HEK293 (cell line): ENCODE data around the gene ELANE.
A peak's percentile ranks its signal among the peaks of the same experiment; 100 is the strongest.

Experiments used
- CTCF ChIA-PET: fragments of 350-600 bp; formaldehyde crosslinking; extraction: SDS; loops from one replicate; lab custom pipeline; 2021; ENCODE audit warnings: antibody characterized with exemption; lab: Yijun Ruan, JAX
- POLR2A ChIA-PET: fragments of 300-600 bp; formaldehyde crosslinking; extraction: SDS; loops from one replicate; lab custom pipeline; 2020; ENCODE audit warnings: antibody characterized with exemption, inconsistent platforms; lab: Yijun Ruan, JAX
- H3K27ac ChIP-seq: fragments of 200-500 bp; sonication (Bioruptor generic); 2 replicates; pipeline ENCODE4 v1.5.1; 2014; ENCODE audit warnings: low read depth, low read length, control low read depth, inconsistent platforms; ENCODE audit errors: extremely low read depth
- H3K36me3 ChIP-seq, 2 experiments: fragments of 200-500 bp in 1 of 2; sonication (Bioruptor generic) in 1 of 2; 1 replicate in 1 of 2; 2 replicates in 1 of 2; pipeline ENCODE4 v1.5.1; 2014 to 2017; ENCODE audit warnings: inconsistent platforms in 2 of 2, low read length in 2 of 2; ENCODE audit not compliant: control insufficient read depth in 2 of 2, insufficient read depth in 1 of 2
- H3K4me1 ChIP-seq: fragments of 200-500 bp; sonication (Bioruptor generic); 2 replicates; pipeline ENCODE4 v1.5.1; 2014; ENCODE audit warnings: mild to moderate bottlenecking, low read length, inconsistent platforms; ENCODE audit not compliant: control insufficient read depth, insufficient read depth
- H3K4me3 ChIP-seq: 2 replicates; pipeline ENCODE4 v1.5.1; 2011; ENCODE audit warnings: low read depth, mild to moderate bottlenecking, control low read depth, low read length, moderate library complexity
- H3K9me3 ChIP-seq: fragments of 200-500 bp; sonication (Bioruptor generic); 2 replicates; pipeline ENCODE4 v1.5.1; 2014; ENCODE audit warnings: low read depth, low read length, inconsistent platforms; ENCODE audit not compliant: control insufficient read depth, insufficient read depth
- INSM2 ChIP-seq: fragments of 450-650 bp; formaldehyde crosslinking; IDR thresholded peaks from 2 replicates; pipeline ENCODE4 v1.5.1; 2016; ENCODE audit warnings: missing biosample characterization, missing genetic modification characterization
- KLF8 ChIP-seq: fragments of 450-650 bp; formaldehyde crosslinking; IDR thresholded peaks from 2 replicates; pipeline ENCODE4 v1.5.1; 2016; ENCODE audit warnings: missing biosample characterization, missing genetic modification characterization
- MYNN ChIP-seq: fragments of 450-650 bp; formaldehyde crosslinking; IDR thresholded peaks from 2 replicates; pipeline ENCODE4 v1.5.1; 2016; ENCODE audit warnings: missing biosample characterization, missing genetic modification characterization, borderline replicate concordance
- OSR2 ChIP-seq: fragments of 450-650 bp; formaldehyde crosslinking; IDR thresholded peaks from 2 replicates; pipeline ENCODE4 v1.5.1; 2016; ENCODE audit warnings: missing biosample characterization, missing genetic modification characterization
- WT1 ChIP-seq: fragments of 450-650 bp; formaldehyde crosslinking; IDR thresholded peaks from 2 replicates; pipeline ENCODE4 v1.5.1; 2016; ENCODE audit warnings: missing biosample characterization, missing genetic modification characterization
- YY2 ChIP-seq: fragments of 450-650 bp; formaldehyde crosslinking; IDR thresholded peaks from 2 replicates; pipeline ENCODE4 v1.5.1; 2016; ENCODE audit warnings: missing biosample characterization, missing genetic modification characterization
- ZBTB1 ChIP-seq: fragments of 450-650 bp; formaldehyde crosslinking; IDR thresholded peaks from 2 replicates; pipeline ENCODE4 v1.5.1; 2016; ENCODE audit warnings: missing biosample characterization, missing genetic modification characterization
- ZBTB6 ChIP-seq: fragments of 450-650 bp; formaldehyde crosslinking; IDR thresholded peaks from 2 replicates; pipeline ENCODE4 v1.5.1; 2017; ENCODE audit warnings: missing biosample characterization, missing genetic modification characterization
- ZNF121 ChIP-seq: fragments of 450-650 bp; formaldehyde crosslinking; IDR thresholded peaks from 2 replicates; pipeline ENCODE4 v1.5.1; 2016; ENCODE audit warnings: missing biosample characterization, missing genetic modification characterization
- ZNF157 ChIP-seq: fragments of 450-650 bp; formaldehyde crosslinking; IDR thresholded peaks from 2 replicates; pipeline ENCODE4 v1.5.1; 2016; ENCODE audit warnings: missing biosample characterization, missing genetic modification characterization
- ZNF221 ChIP-seq: fragments of 450-650 bp; formaldehyde crosslinking; IDR thresholded peaks from 2 replicates; pipeline ENCODE4 v1.5.1; 2017; ENCODE audit warnings: missing biosample characterization, missing genetic modification characterization, borderline replicate concordance
- ZNF223 ChIP-seq: fragments of 450-650 bp; formaldehyde crosslinking; IDR thresholded peaks from 2 replicates; pipeline ENCODE4 v1.5.1; 2016; ENCODE audit warnings: missing biosample characterization, missing genetic modification characterization
- ZNF426 ChIP-seq: fragments of 450-650 bp; formaldehyde crosslinking; IDR thresholded peaks from 2 replicates; pipeline ENCODE4 v1.5.1; 2017; ENCODE audit warnings: missing biosample characterization, missing genetic modification characterization, mild to moderate bottlenecking, inconsistent platforms, moderate library complexity
- ZNF433 ChIP-seq: fragments of 450-650 bp; formaldehyde crosslinking; IDR thresholded peaks from 2 replicates; pipeline ENCODE4 v1.5.1; 2016; ENCODE audit warnings: missing biosample characterization, missing genetic modification characterization, low read depth
- ZNF600 ChIP-seq: fragments of 450-650 bp; formaldehyde crosslinking; IDR thresholded peaks from 2 replicates; pipeline ENCODE4 v1.5.1; 2016; ENCODE audit warnings: missing biosample characterization, missing genetic modification characterization
- ZNF692 ChIP-seq: fragments of 450-650 bp; formaldehyde crosslinking; IDR thresholded peaks from 2 replicates; pipeline ENCODE4 v1.5.1; 2016; ENCODE audit warnings: missing biosample characterization, missing genetic modification characterization
- ZNF707 ChIP-seq: fragments of 450-650 bp; formaldehyde crosslinking; IDR thresholded peaks from 2 replicates; pipeline ENCODE4 v1.5.1; 2016; ENCODE audit warnings: missing biosample characterization, missing genetic modification characterization
- ZNF776 ChIP-seq: fragments of 450-650 bp; formaldehyde crosslinking; IDR thresholded peaks from 2 replicates; pipeline ENCODE4 v1.5.0; 2017; ENCODE audit warnings: missing biosample characterization, missing genetic modification characterization, borderline replicate concordance
- ZNF830 ChIP-seq: fragments of 450-650 bp; IDR thresholded peaks from 2 replicates; pipeline ENCODE4 v1.5.0; 2018; ENCODE audit warnings: missing biosample characterization, missing genetic modification characterization, low read depth, mild to moderate bottlenecking, moderate library complexity

Gene ELANE

GRCh38 chr19:872266-872951 is 20.3 kb downstream of the ELANE start (continued):
- TF ChIP-seq ZNF692 (tag by site-specific recombination) (0 out of 2 replicates have a peak, but pooled peaks have one; percentile 15), ZNF776 (no peak), ZNF221 (tag by site-specific recombination) (no peak), YY2 (tag by site-specific recombination) (no peak), ZNF707 (tag by site-specific recombination) (no peak), ZNF121 (tag by site-specific recombination) (no peak), WT1 (tag by site-specific recombination) (no peak), ZBTB6 (tag by site-specific recombination) (no peak), OSR2 (tag by site-specific recombination) (no peak), ZNF426 (tag by site-specific recombination) (no peak)

- Histone ChIP-seq H3K4me3 (no peak overlapping the region), H3K27ac (no peak overlapping the region), H3K4me1 (no peaks in the 10 kb centered on the region; the same call in 1 of the 2 replicates), H3K9me3 (no peaks in the 10 kb centered on the region), H3K36me3 (peaks cover 7 to 61% of the 10 kb centered on the region in 2 experiments; a peak in 2 of 3 replicates)
- no peak for TF ChIP-seq ZBTB1
- TF ChIP-seq INSM2 (tag by site-specific recombination), result no peak
- no peak for TF ChIP-seq KLF8
- no peak for TF ChIP-seq MYNN (tag by site-specific recombination)
- no peak for TF ChIP-seq ZNF223 (tag by site-specific recombination)
- TF ChIP-seq ZNF830 (tag by site-specific recombination), result no peak
- TF ChIP-seq ZNF157, result no peak
- ChIA-PET CTCF (no interaction called here), POLR2A (interaction anchor here (0.5 kb wide), 1 partner anchor 25 kb away, joined by 3 read pairs; no protein-coding TSS in a partner anchor)
Observed at GRCh38 chr19:873084-873483, 21.0 kb downstream of the ELANE start.

GRCh38 chr19:873561-874041 is 21.5 kb downstream of the ELANE start:
- Histone ChIP-seq H3K4me1 (no peaks in the 10 kb centered on the region; the same call in 1 of the 2 replicates), H3K9me3 (no peaks in the 10 kb centered on the region), H3K27ac (no peak overlapping the region), H3K36me3 (peaks cover 7 to 56% of the 10 kb centered on the region in 2 experiments; a peak in 2 of 3 replicates), H3K4me3 (no peak overlapping the region)
- ChIA-PET POLR2A (no interaction called here), CTCF (interaction anchor here (0.7 kb wide), 1 partner anchor 237 kb away, joined by 3 read pairs; no protein-coding TSS in a partner anchor)
- TF ChIP-seq ZNF433 (tag by site-specific recombination), result no peak
- TF ChIP-seq ZNF600, result 0 out of 2 replicates have a peak, but pooled peaks have one; percentile 18
